ENCODE results near the gene PLCE1.

DNA sequence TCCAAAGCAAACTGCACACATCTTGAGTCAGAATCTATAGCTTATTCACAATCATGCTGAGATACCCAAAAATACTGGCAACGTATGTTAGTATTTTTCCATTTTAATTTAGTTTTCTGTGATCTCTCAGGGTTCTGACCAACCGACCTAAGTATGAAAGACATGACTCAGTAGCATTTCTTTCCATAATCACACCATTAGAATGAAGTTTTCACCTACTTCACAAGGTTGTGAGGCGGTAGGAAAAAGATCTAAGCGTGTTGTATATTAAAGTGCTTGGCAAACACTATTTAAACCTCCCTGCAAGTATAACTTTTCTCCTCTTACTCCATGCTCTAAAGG, 49.1 kb downstream of the PLCE1 start:
- TF ChIP-seq YY1 (IDR thresholded peaks at IDR 0.05; ENCODE audit: insufficient read depth, insufficient read length) (no peak), SUZ12 (IDR thresholded peaks at IDR 0.05; ENCODE audit: extremely low read depth, insufficient read depth, insufficient read length) (no peak)

Data from NT2/D1 (cell line).